GM12878 (cell line): ENCODE results near the gene AP5Z1. TPM values are rescaled to one million over a fixed set of nuclear protein-coding genes. Genes with fewer than 3 reads are reported as not detected.

Experiments used
- ATAC-seq: fragments of 200-7000 bp; cut with Tn5 transposase; 3 replicates; pipeline ENCODE4 v1.9.1; 2020; ENCODE audit warnings: mild to moderate bottlenecking, moderate library complexity
- BruUV-seq: library from RNA; stranded (reverse); fragments of 400-500 nt; replicated peaks from 2 replicates; lab custom pipeline; 2021; lab: Mats Ljungman, UMichigan
- CTCF ChIA-PET: fragments of 300-600 bp; sonication (Branson Sonifier 250); formaldehyde crosslinking; extraction: SDS; loops from one replicate; lab custom pipeline; 2021; ENCODE audit warnings: inconsistent platforms; lab: Yijun Ruan, JAX
- POLR2A ChIA-PET: fragments of 350-600 bp; formaldehyde crosslinking; extraction: SDS; loops from one replicate; lab custom pipeline; 2021; ENCODE audit warnings: inconsistent platforms; lab: Charles Lee
- RAD21 ChIA-PET: fragments of 300-600 bp; sonication (Branson Sonifier 250); formaldehyde crosslinking; loops from one replicate; lab custom pipeline; 2023; ENCODE audit warnings: antibody characterized with exemption; ENCODE audit not compliant: unreplicated experiment; lab: Charles Lee
- SMC1A ChIA-PET: fragments of 300-600 bp; sonication (Branson Sonifier 250); formaldehyde crosslinking; loops from one replicate; lab custom pipeline; 2023; ENCODE audit not compliant: unreplicated experiment, uncharacterized antibody; lab: Charles Lee
- DNase-seq: peaks from one replicate; pipeline ENCODE4 v3.0.0-alpha.2; 2011; ENCODE audit warnings: low read depth, low spot score
- FAIRE-seq: peaks from 3 replicates; lab custom pipeline; 2011; peaks lifted over from hg19 to GRCh38; lab: Jason Lieb, UNC
- H2AFZ ChIP-seq: 2 replicates; pipeline ENCODE4 v1.6.0; 2011; ENCODE audit warnings: low read depth, low read length, control low read depth; ENCODE audit not compliant: control insufficient read depth
- H3K27ac ChIP-seq: 2 replicates; pipeline ENCODE4 v1.5.1; 2011; ENCODE audit warnings: control low read depth; ENCODE audit not compliant: control insufficient read depth, insufficient read depth
- H3K27me3 ChIP-seq, 2 experiments: replicated peaks in 1 of 2; 2 replicates each; pipeline versions ENCODE4 v1.6.0 to v1.6.1; 2011; ENCODE audit warnings: low read length in 1 of 2; ENCODE audit not compliant: control insufficient read depth in 2 of 2, insufficient read depth in 2 of 2
- H3K36me3 ChIP-seq, 2 experiments: 2 replicates each; pipeline ENCODE4 v1.5.1; 2011; ENCODE audit warnings: low read length in 1 of 2; ENCODE audit not compliant: control insufficient read depth in 2 of 2, insufficient read depth in 2 of 2
- H3K4me1 ChIP-seq: 2 replicates; pipeline ENCODE4 v1.6.1; 2011; ENCODE audit warnings: mild to moderate bottlenecking, low read length, moderate library complexity, mixed read lengths; ENCODE audit not compliant: control insufficient read depth, insufficient read depth
- H3K4me2 ChIP-seq: 2 replicates; pipeline ENCODE4 v1.6.0; 2011; ENCODE audit warnings: control low read depth; ENCODE audit not compliant: control insufficient read depth, insufficient read depth
- H3K4me3 ChIP-seq: fragments of 200-600 bp; sonication (generic); 2 replicates; pipeline ENCODE4 v1.5.1; 2016
- H3K79me2 ChIP-seq: 2 replicates; pipeline ENCODE4 v1.6.0; 2011; ENCODE audit warnings: low read length; ENCODE audit not compliant: control insufficient read depth, insufficient read depth
- H3K9ac ChIP-seq: 2 replicates; pipeline ENCODE4 v1.8.0; 2011; ENCODE audit warnings: low read length, control low read depth, mixed read lengths; ENCODE audit not compliant: control insufficient read depth, insufficient read depth
- H3K9me3 ChIP-seq: replicated peaks from 3 replicates; pipeline ENCODE4 v1.5.1; 2011; ENCODE audit warnings: mild to moderate bottlenecking, low read length; ENCODE audit not compliant: control insufficient read depth, insufficient read depth
- H4K20me1 ChIP-seq: 2 replicates; pipeline ENCODE4 v1.6.0; 2011; ENCODE audit not compliant: control insufficient read depth, insufficient read depth
- BCLAF1 ChIP-seq: fragments of 450-650 bp; IDR thresholded peaks from 2 replicates; pipeline ENCODE4 v1.6.1; 2017; ENCODE audit warnings: antibody characterized with exemption, mild to moderate bottlenecking, moderate library complexity
- CBX3 ChIP-seq: fragments of 200-600 bp; sonication (generic); IDR thresholded peaks from 2 replicates; pipeline ENCODE4 v1.6.1; 2016; ENCODE audit warnings: low read depth, borderline replicate concordance
- CHD4 ChIP-seq: fragments of 200-600 bp; sonication (generic); IDR thresholded peaks from 2 replicates; pipeline ENCODE4 v1.6.1; 2016; ENCODE audit warnings: mild to moderate bottlenecking
- CREM ChIP-seq: IDR thresholded peaks from 2 replicates; pipeline ENCODE4 v1.6.1; 2014; ENCODE audit warnings: antibody characterized with exemption, low read depth
- EGR1 ChIP-seq, 2 experiments: IDR thresholded peaks; 1 replicate in 1 of 2; 2 replicates in 1 of 2; pipeline ENCODE4 v1.6.1; 2011 to 2012; ENCODE audit warnings: low read depth in 2 of 2, low read length in 2 of 2, borderline replicate concordance in 1 of 2, mild to moderate bottlenecking in 1 of 2, moderate library complexity in 1 of 2
- FOXK2 ChIP-seq: fragments of 450-650 bp; IDR thresholded peaks from 2 replicates; pipeline ENCODE4 v1.6.1; 2017; ENCODE audit warnings: mild to moderate bottlenecking, moderate library complexity
- HCFC1 ChIP-seq: fragments of 150-350 bp; IDR thresholded peaks from 2 replicates; pipeline ENCODE4 v1.6.1; 2014; ENCODE audit warnings: low read length
- IRF5 ChIP-seq: fragments of 450-650 bp; IDR thresholded peaks from 2 replicates; pipeline ENCODE4 v1.6.1; 2017; ENCODE audit warnings: borderline replicate concordance
- JUNB ChIP-seq: IDR thresholded peaks from 2 replicates; pipeline ENCODE4 v1.6.1; 2016; ENCODE audit warnings: antibody characterized with exemption, mild to moderate bottlenecking
- MEF2B ChIP-seq: fragments of 450-650 bp; IDR thresholded peaks from 2 replicates; pipeline ENCODE4 v1.6.1; 2018; ENCODE audit warnings: mild to moderate bottlenecking, moderate library complexity; ENCODE audit not compliant: partially characterized antibody, poor library complexity, severe bottlenecking
- NR2F1 ChIP-seq: fragments of 450-650 bp; conservative IDR thresholded peaks from 2 replicates; pipeline ENCODE4 v1.6.1; 2017; ENCODE audit warnings: mild to moderate bottlenecking
- NRF1 ChIP-seq: conservative IDR thresholded peaks from 2 replicates; pipeline ENCODE4 v1.6.1; 2011; ENCODE audit warnings: mild to moderate bottlenecking, low read depth, low read length, improper control_type of control experiment
- PAX5 ChIP-seq: IDR thresholded peaks from 2 replicates; pipeline ENCODE4 v1.6.1; 2011; ENCODE audit warnings: low read depth, low read length, borderline replicate concordance
- PBX3 ChIP-seq: IDR thresholded peaks from 2 replicates; pipeline ENCODE4 v1.6.1; 2011; ENCODE audit warnings: mild to moderate bottlenecking, low read depth, low read length, moderate library complexity; ENCODE audit not compliant: insufficient replicate concordance
- POLR2A ChIP-seq: IDR thresholded peaks from 2 replicates; pipeline ENCODE4 v1.6.1; 2011; ENCODE audit warnings: low read depth, mild to moderate bottlenecking, low read length
- RUNX3 ChIP-seq: IDR thresholded peaks from 2 replicates; pipeline ENCODE4 v1.6.1; 2012; ENCODE audit warnings: low read length, inconsistent platforms
- SUZ12 ChIP-seq: fragments of 200-600 bp; sonication (generic); IDR thresholded peaks from one replicate; pipeline ENCODE4 v1.6.1; 2018; ENCODE audit warnings: antibody characterized with exemption, mild to moderate bottlenecking; ENCODE audit not compliant: unreplicated experiment
- USF1 ChIP-seq: IDR thresholded peaks from 2 replicates; pipeline ENCODE4 v1.6.1; 2011; ENCODE audit warnings: borderline replicate concordance, low read depth, mild to moderate bottlenecking, moderate library complexity, mixed read lengths, low read length; ENCODE audit not compliant: insufficient read depth; ENCODE audit errors: extremely low read length
- WGBS: methylation state at CpG from one replicate; pipeline ENCODE4 v1.1.6; 2016; ENCODE audit warnings: low lambda C conversion rate; ENCODE audit not compliant: insufficient replicate concordance, insufficient coverage; ENCODE audit errors: missing lambda C conversion rate; 5-methylcytosine and 5-hydroxymethylcytosine counted together
- in situ Hi-C: fragments of 300-500 bp; cut with MboI; formaldehyde crosslinking; loops from 9 replicates; pipeline ENCODE4 v1.14.3; 2018; ENCODE audit warnings: mixed read lengths
- intact Hi-C: fragments of 100-400 bp; cut with micrococcal nuclease; formaldehyde crosslinking; loops from one replicate; pipeline ENCODE4 v1.14.2; 2022; ENCODE audit not compliant: unreplicated experiment
- polyA plus RNA-seq, 11 experiments: library from polyadenylated mRNA; depleted of rRNA in 4 of 11; unstranded in 6 of 11; stranded (reverse) in 5 of 11; fragments of >200 nt; fragmentation: Nextera tagmentation in 4 of 11; fragmentation: Illumina TruSeq in 1 of 11; extraction: Ambion mirVana in 4 of 11; extraction: Trizol in 1 of 11; gene quantifications; 1 replicate in 1 of 11; 2 replicates in 10 of 11; pipeline versions ENCODE4 v1.2.1 to v1.2.3, GENCODE V29; 2011 to 2016; ENCODE audit warnings: inconsistent platforms in 2 of 11, missing spikeins in 2 of 11, low read depth in 1 of 11
- total RNA-seq, 4 experiments: library from RNA; depleted of rRNA in 3 of 4; stranded (reverse); fragments of >200 nt in 3 of 4; fragmentation: Illumina TruSeq in 1 of 4; extraction: Trizol in 1 of 4; gene quantifications; 2 replicates each; pipeline versions ENCODE4 v1.2.1 to v1.2.3, GENCODE V29; 2013 to 2021

The AP5Z1 gene
- total and polyA plus RNA-seq, 10 of the 15 experiments (the other 5 are each of a cell fraction or from before 2014, with no cell fraction given), result 0.37 to 43.4 (median 19.4) TPM

GRCh38 chr7:4737300-4737699 lies 38.1 kb upstream of the AP5Z1 start (continued):
- peak; percentile 56; the same call in 1 of the 2 replicates for TF ChIP-seq POLR2A
- TF ChIP-seq NR2F1, result no peak
- no peak for TF ChIP-seq MEF2B
- no peak for TF ChIP-seq CREM
- no peak for TF ChIP-seq CBX3
- TF ChIP-seq FOXK2, result no peak
- no peak for TF ChIP-seq NRF1
- no peak for TF ChIP-seq EGR1 (IDR thresholded peaks at IDR 0.05; ENCODE audit: borderline replicate concordance in 1 of 2, low read depth in 2 of 2, low read length in 2 of 2)
- peak; percentile 28; the same call in 1 of the 2 replicates for TF ChIP-seq PAX5
- no peak for TF ChIP-seq SUZ12
- TF ChIP-seq PBX3, result peak; percentile 50
- TF ChIP-seq, all 136 proteins: peak for 5

GRCh38 chr7:4738711-4739527 lies 36.5 kb upstream of the AP5Z1 start:
- Histone ChIP-seq H3K9ac (no peak overlapping the region), H3K4me3 (no peak overlapping the region), H4K20me1 (no peaks in the 10 kb centered on the region), H2AFZ (no peak overlapping the region), H3K27ac (no peak overlapping the region; the same call in 1 of the 2 replicates), H3K9me3 (no peaks in the 10 kb centered on the region), H3K79me2 (peaks cover 2% of the 10 kb centered on the region), H3K36me3 (peaks cover 6 to 12% of the 10 kb centered on the region in 2 experiments; a peak in 3 of 4 replicates), H3K4me1 (no peaks in the 10 kb centered on the region), H3K27me3 (no peaks in the 10 kb centered on the region), H3K4me2 (no peak overlapping the region)
- DNase-seq (no peak), ATAC-seq (no peak), FAIRE-seq (no peak)
- 44% methylated on average over 23 of the region's 23 CpGs for WGBS
- BruUV-seq, result no TSS peak
- in situ Hi-C loops (no loop called here), intact Hi-C loops (no loop called here)
- ChIA-PET POLR2A (no interaction called here), RAD21 (no interaction called here), SMC1A (no interaction called here), CTCF (no interaction called here)
- TF ChIP-seq CHD4, result no peak
- no peak for TF ChIP-seq IRF5
- no peak for TF ChIP-seq USF1
- TF ChIP-seq HCFC1, result no peak
- no peak for TF ChIP-seq JUNB
- TF ChIP-seq RUNX3, result no peak
- TF ChIP-seq BCLAF1, result no peak
